NT2/D1 (cell line): Measurements from ENCODE around the gene RAB22A.

Experiments used
- DNase-seq: peaks from one replicate; pipeline ENCODE4 v3.0.0-alpha.2; 2011; ENCODE audit warnings: low read depth, low spot score
- H3K27me3 ChIP-seq: 2 replicates; pipeline ENCODE4 v1.6.0; 2011; ENCODE audit warnings: mild to moderate bottlenecking; ENCODE audit not compliant: insufficient read length, insufficient read depth
- H3K36me3 ChIP-seq: 2 replicates; pipeline ENCODE4 v1.6.1; 2011; ENCODE audit warnings: mild to moderate bottlenecking, low read length, mixed read lengths; ENCODE audit not compliant: insufficient read depth, insufficient read length
- H3K4me1 ChIP-seq: 2 replicates; pipeline ENCODE4 v1.5.1; 2011; ENCODE audit not compliant: insufficient read depth, insufficient read length
- H3K4me3 ChIP-seq: 2 replicates; pipeline ENCODE4 v1.5.1; 2011; ENCODE audit warnings: low read depth; ENCODE audit not compliant: insufficient read length
- H3K9ac ChIP-seq: 2 replicates; pipeline ENCODE4 v1.6.0; 2011; ENCODE audit warnings: low read depth; ENCODE audit not compliant: insufficient read length
- H3K9me3 ChIP-seq: 2 replicates; pipeline ENCODE4 v1.5.1; 2011; ENCODE audit warnings: mild to moderate bottlenecking, low read length; ENCODE audit not compliant: insufficient read depth
- SUZ12 ChIP-seq: IDR thresholded peaks from 2 replicates; pipeline ENCODE4 v1.6.1; 2011; ENCODE audit not compliant: insufficient read length, insufficient read depth; ENCODE audit errors: extremely low read depth
- YY1 ChIP-seq: IDR thresholded peaks from 2 replicates; pipeline ENCODE4 v1.6.1; 2011; ENCODE audit not compliant: insufficient read length, insufficient read depth
- ZNF274 ChIP-seq: IDR thresholded peaks from 2 replicates; pipeline ENCODE4 v1.6.1; 2011; ENCODE audit warnings: mild to moderate bottlenecking, low read depth, low read length

The RAB22A gene

GRCh38 chr20:58321205-58321604, 11.7 kb downstream of the RAB22A start:
- H3K27me3 ChIP-seq: no peaks in the 10 kb centered on the region
- TF ChIP-seq SUZ12 (no peak), YY1 (no peak), ZNF274 (no peak)
- no peaks in the 10 kb centered on the region for H3K4me1 ChIP-seq
- H3K9me3 ChIP-seq: no peaks in the 10 kb centered on the region
- no peak overlapping the region for H3K4me3 ChIP-seq
- H3K36me3 ChIP-seq: peaks cover 21% of the 10 kb centered on the region
- DNase-seq: no peak
- no peak overlapping the region for H3K9ac ChIP-seq

GRCh38 chr20:58322083-58322482, 12.6 kb downstream of the RAB22A start:
- no peak overlapping the region for H3K4me3 ChIP-seq
- no peak overlapping the region for H3K9ac ChIP-seq
- TF ChIP-seq SUZ12 (no peak), ZNF274 (no peak), YY1 (no peak)
- H3K9me3 ChIP-seq: no peaks in the 10 kb centered on the region
- H3K4me1 ChIP-seq: no peaks in the 10 kb centered on the region
- no peak for DNase-seq
- H3K36me3 ChIP-seq: peaks cover 12% of the 10 kb centered on the region
- H3K27me3 ChIP-seq: no peaks in the 10 kb centered on the region

GRCh38 chr20:58325912-58326311, 16.4 kb downstream of the RAB22A start:
- Histone ChIP-seq H3K4me1 (no peaks in the 10 kb centered on the region), H3K27me3 (no peaks in the 10 kb centered on the region), H3K9ac (no peak overlapping the region), H3K4me3 (no peak overlapping the region), H3K9me3 (no peaks in the 10 kb centered on the region), H3K36me3 (no peaks in the 10 kb centered on the region)
- no peak for TF ChIP-seq SUZ12
- TF ChIP-seq ZNF274: no peak
- no peak for TF ChIP-seq YY1
- no peak for DNase-seq

DNA sequence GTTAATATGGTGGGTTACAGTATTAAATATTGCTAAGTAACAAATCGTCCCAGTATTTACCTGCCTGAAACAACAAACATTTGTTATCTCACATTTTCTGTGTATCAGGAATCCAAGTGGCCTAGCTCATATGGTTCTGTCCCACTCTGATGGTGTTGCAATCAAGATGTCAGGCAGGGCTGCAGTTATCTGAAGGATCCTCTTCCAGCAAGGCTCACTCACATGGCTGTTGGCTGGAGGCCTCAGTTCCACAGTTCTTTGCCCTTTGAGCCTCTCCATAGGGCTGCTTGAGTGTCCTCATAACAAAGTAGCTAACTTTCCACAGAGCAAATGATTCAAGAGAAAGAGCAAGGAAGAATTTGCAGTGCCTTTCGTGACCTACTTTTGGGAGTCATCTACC, 17.7 kb downstream of the RAB22A start:
- no peaks in the 10 kb centered on the region for H3K36me3 ChIP-seq
- H3K9ac ChIP-seq: no peak overlapping the region
- TF ChIP-seq YY1: no peak
- TF ChIP-seq ZNF274: no peak
- TF ChIP-seq SUZ12: no peak
- H3K4me3 ChIP-seq: no peak overlapping the region
- no peak for DNase-seq
- no peaks in the 10 kb centered on the region for H3K27me3 ChIP-seq
- H3K9me3 ChIP-seq: no peaks in the 10 kb centered on the region
- H3K4me1 ChIP-seq: no peaks in the 10 kb centered on the region

- Histone ChIP-seq H3K27me3 (no peaks in the 10 kb centered on the region), H3K4me1 (no peaks in the 10 kb centered on the region), H3K9ac (no peak overlapping the region), H3K36me3 (no peaks in the 10 kb centered on the region), H3K9me3 (no peaks in the 10 kb centered on the region), H3K4me3 (no peak overlapping the region)
- TF ChIP-seq ZNF274: no peak
- no peak for TF ChIP-seq YY1
- TF ChIP-seq SUZ12: no peak
- DNase-seq: no peak
Observed at GRCh38 chr20:58328836-58329235, 19.3 kb downstream of the RAB22A start.

DNA sequence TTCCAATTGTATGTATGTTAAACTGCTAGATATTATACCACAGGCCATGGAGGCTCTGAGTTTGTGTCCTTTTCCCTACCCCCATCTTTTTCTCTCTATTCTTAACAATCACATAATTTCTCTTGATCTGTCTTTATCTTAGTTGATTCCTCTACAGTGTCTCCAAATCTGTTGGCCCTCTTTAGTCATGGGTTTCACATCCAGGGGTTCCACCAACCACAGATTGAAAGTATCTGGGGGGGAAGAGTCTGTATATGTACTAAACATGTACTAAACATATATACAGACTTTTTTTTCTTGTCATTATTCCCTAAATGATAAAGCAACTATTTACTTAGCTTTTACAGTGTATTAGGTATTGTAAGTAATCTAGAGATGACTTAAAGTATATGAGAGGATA, 20.2 kb downstream of the RAB22A start:
- no peak for DNase-seq
- H3K9ac ChIP-seq: no peak overlapping the region
- H3K4me3 ChIP-seq: no peak overlapping the region
- no peaks in the 10 kb centered on the region for H3K9me3 ChIP-seq
- H3K36me3 ChIP-seq: no peaks in the 10 kb centered on the region
- TF ChIP-seq ZNF274: no peak
- TF ChIP-seq SUZ12: no peak
- no peak for TF ChIP-seq YY1
- H3K4me1 ChIP-seq: no peaks in the 10 kb centered on the region
- no peaks in the 10 kb centered on the region for H3K27me3 ChIP-seq

- TF ChIP-seq ZNF274: no peak
- TF ChIP-seq YY1: no peak
- TF ChIP-seq SUZ12: no peak
- no peak for DNase-seq
- H3K9ac ChIP-seq: no peak overlapping the region
- no peaks in the 10 kb centered on the region for H3K4me1 ChIP-seq
- H3K9me3 ChIP-seq: no peaks in the 10 kb centered on the region
- H3K4me3 ChIP-seq: no peak overlapping the region
- no peaks in the 10 kb centered on the region for H3K36me3 ChIP-seq
- no peaks in the 10 kb centered on the region for H3K27me3 ChIP-seq
Observed at GRCh38 chr20:58330249-58330648, 20.7 kb downstream of the RAB22A start.

- no peak overlapping the region for H3K9ac ChIP-seq
- H3K4me1 ChIP-seq: no peaks in the 10 kb centered on the region
- no peak overlapping the region for H3K4me3 ChIP-seq
- H3K36me3 ChIP-seq: no peaks in the 10 kb centered on the region
- H3K27me3 ChIP-seq: no peaks in the 10 kb centered on the region
- H3K9me3 ChIP-seq: no peaks in the 10 kb centered on the region
- DNase-seq: no peak
- TF ChIP-seq SUZ12 (no peak), YY1 (no peak), ZNF274 (no peak)
Observed at GRCh38 chr20:58330687-58331086, 21.2 kb downstream of the RAB22A start.
